ENCODE data around the gene AP3B1. TPM values are rescaled to one million over a fixed set of nuclear protein-coding genes. Genes with fewer than 3 reads are reported as not detected.

Gene AP3B1, protein sequence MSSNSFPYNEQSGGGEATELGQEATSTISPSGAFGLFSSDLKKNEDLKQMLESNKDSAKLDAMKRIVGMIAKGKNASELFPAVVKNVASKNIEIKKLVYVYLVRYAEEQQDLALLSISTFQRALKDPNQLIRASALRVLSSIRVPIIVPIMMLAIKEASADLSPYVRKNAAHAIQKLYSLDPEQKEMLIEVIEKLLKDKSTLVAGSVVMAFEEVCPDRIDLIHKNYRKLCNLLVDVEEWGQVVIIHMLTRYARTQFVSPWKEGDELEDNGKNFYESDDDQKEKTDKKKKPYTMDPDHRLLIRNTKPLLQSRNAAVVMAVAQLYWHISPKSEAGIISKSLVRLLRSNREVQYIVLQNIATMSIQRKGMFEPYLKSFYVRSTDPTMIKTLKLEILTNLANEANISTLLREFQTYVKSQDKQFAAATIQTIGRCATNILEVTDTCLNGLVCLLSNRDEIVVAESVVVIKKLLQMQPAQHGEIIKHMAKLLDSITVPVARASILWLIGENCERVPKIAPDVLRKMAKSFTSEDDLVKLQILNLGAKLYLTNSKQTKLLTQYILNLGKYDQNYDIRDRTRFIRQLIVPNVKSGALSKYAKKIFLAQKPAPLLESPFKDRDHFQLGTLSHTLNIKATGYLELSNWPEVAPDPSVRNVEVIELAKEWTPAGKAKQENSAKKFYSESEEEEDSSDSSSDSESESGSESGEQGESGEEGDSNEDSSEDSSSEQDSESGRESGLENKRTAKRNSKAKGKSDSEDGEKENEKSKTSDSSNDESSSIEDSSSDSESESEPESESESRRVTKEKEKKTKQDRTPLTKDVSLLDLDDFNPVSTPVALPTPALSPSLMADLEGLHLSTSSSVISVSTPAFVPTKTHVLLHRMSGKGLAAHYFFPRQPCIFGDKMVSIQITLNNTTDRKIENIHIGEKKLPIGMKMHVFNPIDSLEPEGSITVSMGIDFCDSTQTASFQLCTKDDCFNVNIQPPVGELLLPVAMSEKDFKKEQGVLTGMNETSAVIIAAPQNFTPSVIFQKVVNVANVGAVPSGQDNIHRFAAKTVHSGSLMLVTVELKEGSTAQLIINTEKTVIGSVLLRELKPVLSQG
- 31.7 to 33.9 TPM (median 32.9 TPM) in 5 replicates for total RNA-seq (2022; extraction: Qiagen RNA extraction; ENCODE audit: low read depth)

DNA sequence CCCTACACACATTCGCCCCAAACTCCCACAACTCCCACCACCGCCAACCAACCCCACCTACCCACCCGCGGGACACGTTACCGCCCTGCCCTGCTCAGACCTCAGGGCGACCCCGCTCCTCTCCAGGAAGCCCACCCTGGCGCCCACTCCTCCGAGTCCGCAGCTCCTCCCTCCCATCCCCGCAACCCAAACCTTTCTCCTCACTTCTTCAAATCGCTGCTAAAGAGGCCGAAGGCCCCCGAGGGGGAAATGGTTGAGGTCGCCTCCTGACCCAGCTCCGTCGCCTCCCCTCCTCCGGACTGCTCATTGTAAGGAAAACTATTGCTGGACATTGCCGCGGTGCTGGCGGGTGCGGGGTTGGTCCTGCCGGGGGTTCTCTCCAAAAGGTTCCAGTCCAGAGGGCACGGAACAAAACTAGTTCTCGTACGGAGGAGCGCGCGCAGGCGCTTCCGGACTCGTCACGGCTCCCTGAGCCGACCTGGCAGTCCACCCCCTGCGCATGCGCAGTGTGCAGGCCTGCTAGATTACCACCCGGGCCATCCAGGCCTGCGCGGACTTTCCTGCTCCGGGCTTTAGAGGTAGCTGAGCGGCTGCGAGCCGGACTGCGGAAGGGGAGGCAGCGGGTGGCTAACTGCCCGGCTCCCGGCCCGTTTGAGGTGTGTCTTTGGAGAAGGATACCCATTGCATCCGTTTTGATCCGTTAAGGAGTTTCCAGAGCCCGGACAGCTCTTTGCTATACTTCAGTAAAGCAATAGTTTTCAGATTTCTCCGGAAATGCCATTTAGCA, at the start of gene AP3B1:
TSS of gene AP3B1 (minus strand) at position 451 of the 787 bp plus-strand sequence. CDS start at position 332, 119 bp downstream.

Other genes starting within 250 kb of the AP3B1 start
- 18.5 to 29.4 TPM (median 25.7 TPM) in 5 replicates for gene SCAMP1, start 65.9 kb upstream of the AP3B1 start, total RNA-seq (2022; extraction: Qiagen RNA extraction; ENCODE audit: low read depth)

Measured in A549 treated with CpdA at 1 μM for 4 hours (cell line).